Tracheal epithelial cell (primary cell): ENCODE measurements around the gene PFN1. TPM values are rescaled to one million over a fixed set of nuclear protein-coding genes. Genes with fewer than 3 reads are reported as not detected.

ENCODE experiments used
- total RNA-seq: library from RNA; depleted of rRNA; stranded (reverse); fragments of >200 nt; gene quantifications from 2 replicates; pipeline ENCODE4 v1.2.1, GENCODE V29; 2014

PFN1 gene
- total RNA-seq: 382 and 601 TPM in 2 replicates

GRCh38 chr17:4948166-4948930, at the start of gene PFN1:
PFN1 (minus strand) TSS chr17:4948530; CDS start chr17:4948394, 136 bp downstream.

GRCh38 chr17:4997302-4998026, 49.1 kb upstream of the PFN1 start, which contains the start of the genes INCA1 and KIF1C:
INCA1 (minus strand) TSS chr17:4997522; CDS start chr17:4994437, 3,085 bp downstream.
KIF1C (plus strand) TSS chr17:4997950; CDS start chr17:5000247, 2,297 bp downstream.

GRCh38 chr17:4986951-4987766, 38.8 kb upstream of the PFN1 start, which contains the start of gene CAMTA2:
CAMTA2 (minus strand) TSS chr17:4987675; CDS start chr17:4986222, 1,453 bp downstream.

GRCh38 chr17:4967539-4968485, 19.5 kb upstream of the PFN1 start, which contains the start of gene SPAG7:
SPAG7 (minus strand) TSS chr17:4967817; CDS start chr17:4967804, 13 bp downstream.

GRCh38 chr17:4950746-4951204, 2.4 kb upstream of the PFN1 start, which contains the start of gene ENO3:
ENO3 (plus strand) TSS chr17:4951119; CDS start chr17:4951830, 711 bp downstream.

GRCh38 chr17:4939796-4940554, 8.4 kb downstream of the PFN1 start, which contains the start of the genes RNF167 and SLC25A11:
RNF167 (plus strand) TSS chr17:4940268; CDS start chr17:4940910, 642 bp downstream.
SLC25A11 (minus strand) TSS chr17:4940046; CDS start chr17:4939910, 136 bp downstream.

GRCh38 chr17:4931963-4932362, 16.4 kb downstream of the PFN1 start, which contains the start of gene GP1BA:
GP1BA (plus strand) TSS chr17:4932277; CDS start chr17:4932605, 328 bp downstream.

GRCh38 chr17:4903051-4903818, 45.1 kb downstream of the PFN1 start, which contains the start of gene CHRNE:
CHRNE (minus strand) TSS chr17:4903098; CDS start chr17:4903063, 35 bp downstream.

GRCh38 chr17:4899341-4900230, 48.7 kb downstream of the PFN1 start, which contains the start of gene C17orf107:
C17orf107 (plus strand) TSS chr17:4899536; CDS start chr17:4899763, 227 bp downstream.

Other genes with a start within 250 kb of the PFN1 start
- gene PELP1, start 244.4 kb downstream of the PFN1 start, total RNA-seq: 30.9 and 36.4 TPM in 2 replicates
- gene ARRB2, start 237.9 kb downstream of the PFN1 start, total RNA-seq: 3.1 and 5.3 TPM in 2 replicates
- 12.6 and 13.5 TPM in 2 replicates for gene MED11, start 217.1 kb downstream of the PFN1 start, total RNA-seq
- gene ZMYND15, start 208.7 kb downstream of the PFN1 start, total RNA-seq: 0.21 and 1.2 TPM in 2 replicates
- 13.9 and 42.2 TPM in 2 replicates for gene CXCL16, start 208.6 kb downstream of the PFN1 start, total RNA-seq
- not detected in 2 replicates for gene TM4SF5, start 176.6 kb downstream of the PFN1 start, total RNA-seq
- gene VMO1, start 162.2 kb downstream of the PFN1 start, total RNA-seq: 0.72 and 1.1 TPM in 2 replicates
- gene GLTPD2, start 159.6 kb downstream of the PFN1 start, total RNA-seq: not detected in 2 replicates
- 121 and 163 TPM in 2 replicates for gene PSMB6, start 152.4 kb downstream of the PFN1 start, total RNA-seq
- 15.3 and 25.8 TPM in 2 replicates for gene PLD2, start 141.4 kb downstream of the PFN1 start, total RNA-seq
- gene MINK1, start 115.2 kb downstream of the PFN1 start, total RNA-seq: 55.7 and 77.2 TPM in 2 replicates
- 1.7 and 2.9 TPM in 2 replicates for gene C17orf107, start 49.0 kb downstream of the PFN1 start, total RNA-seq
- 0.24 and 0.64 TPM in 2 replicates for gene CHRNE, start 45.4 kb downstream of the PFN1 start, total RNA-seq
- not detected in 2 replicates for gene GP1BA, start 16.3 kb downstream of the PFN1 start, total RNA-seq
- gene SLC25A11, start 8.5 kb downstream of the PFN1 start, total RNA-seq: 65.4 and 88.4 TPM in 2 replicates
- gene RNF167, start 8.3 kb downstream of the PFN1 start, total RNA-seq: 24.5 and 26.0 TPM in 2 replicates
- gene ENO3, start 2.6 kb upstream of the PFN1 start, total RNA-seq: 1.5 and 3.9 TPM in 2 replicates
- 34.7 and 38.2 TPM in 2 replicates for gene SPAG7, start 19.3 kb upstream of the PFN1 start, total RNA-seq
- gene CAMTA2, start 39.1 kb upstream of the PFN1 start, total RNA-seq: 4.5 and 5.3 TPM in 2 replicates
- 0.21 TPM in 1 of 2 replicates, not detected in the other for gene INCA1, start 49.0 kb upstream of the PFN1 start, total RNA-seq
- gene KIF1C, start 49.4 kb upstream of the PFN1 start, total RNA-seq: 103 and 111 TPM in 2 replicates
- 0.48 and 1.7 TPM in 2 replicates for gene SLC52A1, start 86.9 kb upstream of the PFN1 start, total RNA-seq
- gene ZFP3, start 129.9 kb upstream of the PFN1 start, total RNA-seq: 0.43 and 0.48 TPM in 2 replicates
- gene ZNF232, start 163.3 kb upstream of the PFN1 start, total RNA-seq: 5.3 and 5.5 TPM in 2 replicates
- not detected in 2 replicates for gene USP6, start 167.5 kb upstream of the PFN1 start, total RNA-seq
- 2.3 and 4.6 TPM in 2 replicates for gene ZNF594, start 243.3 kb upstream of the PFN1 start, total RNA-seq